ENCODE measurements around the gene TRMT2A. TPM values are rescaled to one million over a fixed set of nuclear protein-coding genes. Genes with fewer than 3 reads are reported as not detected.

Gene TRMT2A
- total RNA-seq, 3 donors from 2014 or later (not counting 1 experiment from before 2014, with no cell fraction given), result 86.4 to 104 (median 86.5) TPM

DNA sequence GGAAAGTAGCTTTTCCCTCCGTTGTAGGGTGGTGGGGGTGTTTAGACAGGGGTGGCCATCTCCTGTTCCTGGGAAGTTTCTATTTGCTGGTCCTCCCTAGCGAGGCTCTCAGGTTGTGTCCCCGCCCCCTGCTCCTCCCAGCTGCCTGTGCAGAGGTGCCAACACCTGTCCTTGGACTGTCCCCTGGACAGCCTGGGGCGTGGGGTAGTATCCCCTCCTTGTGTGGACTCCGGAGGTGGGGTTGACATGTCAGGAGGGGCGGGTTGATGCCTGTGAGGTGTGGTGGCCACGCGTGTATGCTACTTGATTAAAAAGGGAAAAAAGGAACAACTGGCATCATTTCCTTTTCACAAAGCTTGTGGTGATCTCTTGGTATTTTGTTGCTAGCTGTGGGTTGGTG lies 15.4 kb downstream of the TRMT2A start:
- Histone ChIP-seq H3K4me3 (ENCODE audit: low read length) (no peak overlapping the region), H3K27ac (ENCODE audit: low read length) (no peak overlapping the region), H3K4me1 (ENCODE audit: control insufficient read depth, insufficient read depth, low read length) (peaks cover 29% of the 10 kb centered on the region), H3K36me3 (ENCODE audit: control insufficient read depth, insufficient read depth, low read length) (peaks cover 45% of the 10 kb centered on the region), H3K9me3 (ENCODE audit: control insufficient read depth, insufficient read depth, low read length) (no peaks in the 10 kb centered on the region), H3K27me3 (ENCODE audit: control insufficient read depth, insufficient read depth, low read length) (no peaks in the 10 kb centered on the region)
- peak overlapping the region; percentile 60 to 72 for H3K27ac Mint-ChIP-seq
- peaks cover 22 to 24% of the 10 kb centered on the region in 2 donors for H3K4me1 Mint-ChIP-seq
- H3K4me3 Mint-ChIP-seq, result no peak overlapping the region
- intact Hi-C loops (cut with micrococcal nuclease), result no loop called here
- TF ChIP-seq CTCF (IDR thresholded peaks at IDR 0.05), result no peak
- H3K36me3 Mint-ChIP-seq, result peaks cover 6% of the 10 kb centered on the region
- ATAC-seq (no peak), DNase-seq (peak in 1 of 2 donors; percentile 24)
- no peaks in the 10 kb centered on the region for H3K9me3 Mint-ChIP-seq
- 67% methylated on average over 8 of the region's 8 CpGs for WGBS (ENCODE audit: insufficient coverage)
- no peaks in the 10 kb centered on the region for H3K27me3 Mint-ChIP-seq (ENCODE audit: low read depth in 2 of 2)

DNA sequence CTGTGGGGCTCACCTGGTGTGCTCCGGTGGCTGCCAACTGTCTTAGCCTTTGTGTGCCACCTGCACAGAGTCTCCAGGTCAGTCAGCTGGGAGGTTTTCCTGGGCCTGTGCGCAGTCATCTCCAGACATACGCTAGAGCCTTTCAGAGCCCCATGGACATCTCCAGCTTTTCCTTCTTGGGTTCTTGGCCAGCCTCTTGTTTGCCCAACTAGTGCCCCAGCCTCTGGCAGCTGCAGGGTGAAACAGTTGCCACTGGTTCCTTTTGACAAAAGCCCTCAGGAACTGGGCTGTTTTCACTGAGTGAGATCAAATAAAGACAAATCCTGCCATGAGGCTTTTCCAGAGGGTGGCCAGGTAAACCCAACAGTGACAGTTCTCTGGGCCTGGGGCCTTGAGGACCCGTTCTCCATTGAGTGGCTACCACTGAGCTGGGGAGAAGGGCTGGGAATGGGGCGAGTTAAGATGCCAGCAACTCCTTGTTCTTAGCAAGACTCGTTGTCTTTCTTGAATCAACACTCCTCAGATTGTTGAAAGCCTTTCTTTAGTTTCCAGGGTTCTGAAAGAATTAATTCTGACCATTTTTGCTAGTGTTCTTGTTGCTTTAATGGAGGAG lies 17.8 kb downstream of the TRMT2A start:
- H3K9me3 Mint-ChIP-seq, result no peaks in the 10 kb centered on the region
- Histone ChIP-seq H3K27me3 (ENCODE audit: control insufficient read depth, insufficient read depth, low read length) (no peaks in the 10 kb centered on the region), H3K4me3 (ENCODE audit: low read length) (no peak overlapping the region), H3K9me3 (ENCODE audit: control insufficient read depth, insufficient read depth, low read length) (no peaks in the 10 kb centered on the region), H3K36me3 (ENCODE audit: control insufficient read depth, insufficient read depth, low read length) (peaks cover 47% of the 10 kb centered on the region), H3K4me1 (ENCODE audit: control insufficient read depth, insufficient read depth, low read length) (peaks cover 29% of the 10 kb centered on the region), H3K27ac (ENCODE audit: low read length) (no peak overlapping the region)
- peaks cover 22 to 24% of the 10 kb centered on the region in 2 donors for H3K4me1 Mint-ChIP-seq
- peaks cover 6% of the 10 kb centered on the region for H3K36me3 Mint-ChIP-seq
- H3K4me3 Mint-ChIP-seq, result no peak overlapping the region
- DNase-seq, result no peak
- H3K27ac Mint-ChIP-seq, result peak overlapping the region; percentile 83 to 89
- 100% methylated on average over 6 of the region's 6 CpGs for WGBS (ENCODE audit: insufficient coverage)
- no peak for ATAC-seq
- no peaks in the 10 kb centered on the region for H3K27me3 Mint-ChIP-seq (ENCODE audit: low read depth in 2 of 2)
- intact Hi-C loops (cut with micrococcal nuclease), result no loop called here
- no peak for TF ChIP-seq CTCF (IDR thresholded peaks at IDR 0.05)

DNA sequence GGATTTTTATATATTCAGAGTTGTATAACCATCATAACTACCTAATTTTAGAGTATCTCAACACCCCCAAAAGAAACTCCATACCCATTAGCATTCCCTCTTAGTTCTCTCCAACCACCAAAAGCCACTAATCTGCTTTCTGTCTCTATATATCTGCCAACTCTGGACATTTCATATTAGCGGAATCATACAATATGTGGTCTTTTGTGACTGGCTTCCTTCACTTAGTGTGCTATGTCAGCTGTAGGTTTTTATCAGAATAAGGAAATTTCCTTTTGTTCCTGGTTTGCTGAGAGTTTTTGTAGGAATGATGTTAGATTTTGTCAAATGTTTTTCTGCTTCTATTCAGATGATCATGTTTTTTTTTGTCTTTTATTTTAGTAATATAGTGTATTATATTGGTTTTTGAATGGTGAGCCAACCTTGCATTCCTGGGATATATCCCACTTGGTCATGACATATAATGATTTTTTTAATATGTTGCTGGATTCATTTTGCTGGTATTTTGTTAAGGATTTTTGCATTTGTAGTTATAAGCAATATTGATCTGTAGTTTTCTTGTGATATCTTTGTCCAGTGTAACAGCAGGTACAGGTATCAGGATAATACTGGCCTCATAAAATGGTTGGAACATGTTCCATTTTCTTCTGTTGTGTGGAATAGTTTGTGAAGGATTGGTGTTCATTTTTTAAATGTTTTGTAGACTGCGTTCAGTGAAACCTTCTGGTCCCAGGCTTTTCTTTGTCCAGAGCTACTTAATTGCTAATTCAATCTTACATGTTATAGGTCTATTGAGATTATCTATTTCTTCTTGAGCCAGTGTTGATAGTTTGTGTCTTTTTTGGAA lies 20.2 kb downstream of the TRMT2A start:
- 100% methylated on average over 1 of the region's 2 CpGs for WGBS (ENCODE audit: insufficient coverage)
- no peak overlapping the region for H3K27ac ChIP-seq (ENCODE audit: low read length)
- no peak for TF ChIP-seq CTCF (IDR thresholded peaks at IDR 0.05)
- Mint-ChIP-seq H3K27me3 (ENCODE audit: low read depth in 2 of 2) (no peaks in the 10 kb centered on the region), H3K4me3 (no peak overlapping the region), H3K27ac (no peak overlapping the region), H3K4me1 (peaks cover 16 to 24% of the 10 kb centered on the region in 2 donors), H3K36me3 (peaks cover 6% of the 10 kb centered on the region), H3K9me3 (no peaks in the 10 kb centered on the region)
- no peak for ATAC-seq
- intact Hi-C loops (cut with micrococcal nuclease), result no loop called here
- no peak for DNase-seq
- no peaks in the 10 kb centered on the region for H3K27me3 ChIP-seq (ENCODE audit: control insufficient read depth, insufficient read depth, low read length)
- peaks cover 68% of the 10 kb centered on the region for H3K36me3 ChIP-seq (ENCODE audit: control insufficient read depth, insufficient read depth, low read length)
- H3K4me3 ChIP-seq (ENCODE audit: low read length), result no peak overlapping the region
- peaks cover 51% of the 10 kb centered on the region for H3K4me1 ChIP-seq (ENCODE audit: control insufficient read depth, insufficient read depth, low read length)
- H3K9me3 ChIP-seq (ENCODE audit: control insufficient read depth, insufficient read depth, low read length), result no peaks in the 10 kb centered on the region

All from natural killer cell (primary cell).